ENCODE measurements around the gene DAB1. TPM values are rescaled to one million over a fixed set of nuclear protein-coding genes. Genes with fewer than 3 reads are reported as not detected.

Gene DAB1
- total RNA-seq, 4 donors from 2014 or later, result 0.22 TPM; not detected in 3

DNA sequence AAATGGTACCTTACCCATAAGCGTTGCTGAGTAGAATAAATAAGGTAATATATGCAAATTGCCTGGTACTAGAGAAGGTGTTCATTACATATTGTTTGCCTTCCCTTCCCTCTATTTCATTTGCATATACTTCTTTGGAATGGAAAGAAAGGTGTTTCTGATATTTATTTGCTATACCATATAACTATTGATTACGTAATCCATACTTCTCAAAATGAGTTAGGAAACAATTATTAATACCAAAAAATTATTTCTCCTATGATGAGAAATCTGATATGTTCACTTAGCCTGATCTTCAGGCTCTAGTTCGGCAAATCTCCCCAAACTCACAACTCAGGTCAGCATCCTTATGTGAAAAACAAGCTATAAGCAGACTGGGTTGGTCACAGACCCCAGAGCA is 119.3 kb downstream of the DAB1 start:
- Histone ChIP-seq H3K4me3 (no peak overlapping the region), H3K9me3 (no peaks in the 10 kb centered on the region), H3K36me3 (no peaks in the 10 kb centered on the region), H3K27me3 (no peaks in the 10 kb centered on the region), H3K27ac (no peak overlapping the region), H3K4me1 (no peaks in the 10 kb centered on the region)
- DNase-seq, result no peak
- intact Hi-C loops (cut with DNase I; ENCODE audit: low total_unique reads), result no loop called here
- in situ Hi-C loops (cut with MboI; ENCODE audit: low sequenced_read_pairs in 4 of 4), result no loop called here
- TF ChIP-seq POLR2A (IDR thresholded peaks at IDR 0.05), result no peak
- TF ChIP-seq, protein P1, sequence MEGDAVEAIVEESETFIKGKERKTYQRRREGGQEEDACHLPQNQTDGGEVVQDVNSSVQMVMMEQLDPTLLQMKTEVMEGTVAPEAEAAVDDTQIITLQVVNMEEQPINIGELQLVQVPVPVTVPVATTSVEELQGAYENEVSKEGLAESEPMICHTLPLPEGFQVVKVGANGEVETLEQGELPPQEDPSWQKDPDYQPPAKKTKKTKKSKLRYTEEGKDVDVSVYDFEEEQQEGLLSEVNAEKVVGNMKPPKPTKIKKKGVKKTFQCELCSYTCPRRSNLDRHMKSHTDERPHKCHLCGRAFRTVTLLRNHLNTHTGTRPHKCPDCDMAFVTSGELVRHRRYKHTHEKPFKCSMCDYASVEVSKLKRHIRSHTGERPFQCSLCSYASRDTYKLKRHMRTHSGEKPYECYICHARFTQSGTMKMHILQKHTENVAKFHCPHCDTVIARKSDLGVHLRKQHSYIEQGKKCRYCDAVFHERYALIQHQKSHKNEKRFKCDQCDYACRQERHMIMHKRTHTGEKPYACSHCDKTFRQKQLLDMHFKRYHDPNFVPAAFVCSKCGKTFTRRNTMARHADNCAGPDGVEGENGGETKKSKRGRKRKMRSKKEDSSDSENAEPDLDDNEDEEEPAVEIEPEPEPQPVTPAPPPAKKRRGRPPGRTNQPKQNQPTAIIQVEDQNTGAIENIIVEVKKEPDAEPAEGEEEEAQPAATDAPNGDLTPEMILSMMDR (IDR thresholded peaks at IDR 0.05 in 4 of 5, conservative IDR thresholded peaks at IDR 0.05 in 1 of 5), result no peak
- no peak for ATAC-seq

DNA sequence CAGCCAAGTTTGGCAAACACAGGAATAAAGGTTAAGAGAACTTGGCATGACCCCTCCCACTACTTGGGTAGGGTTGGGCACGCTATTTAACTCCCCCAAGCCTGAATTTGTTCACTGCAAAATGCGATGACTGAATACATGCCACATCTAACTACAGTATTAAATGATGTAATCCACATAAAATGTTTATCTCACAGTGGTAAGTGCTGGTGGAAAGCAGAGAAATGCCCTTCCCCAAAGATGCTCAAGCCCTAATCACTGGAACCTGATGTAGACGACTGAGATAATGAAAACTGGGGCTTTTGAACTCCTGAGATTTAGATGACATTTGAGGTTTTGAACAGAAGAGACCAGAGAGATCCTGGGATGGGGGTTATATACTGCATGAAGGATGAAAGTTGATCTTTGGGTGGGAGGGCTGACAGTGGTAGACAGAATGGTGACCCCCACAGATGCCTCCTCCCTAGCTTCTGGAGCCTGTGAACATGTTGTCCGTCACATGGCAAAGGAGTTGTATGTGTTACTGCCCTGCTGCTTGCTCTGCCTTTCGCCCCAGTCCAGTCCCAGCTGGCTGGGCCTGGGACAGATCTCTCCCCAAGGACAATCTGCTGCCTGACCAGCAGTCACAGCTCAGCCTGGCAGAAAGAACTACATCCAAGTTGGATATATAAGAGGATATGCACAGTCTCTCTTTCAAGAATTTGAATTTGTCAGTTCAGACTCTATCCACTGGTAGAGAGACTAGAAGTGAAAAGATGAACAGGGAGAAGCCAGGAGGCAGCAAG is 120.9 kb downstream of the DAB1 start:
- ATAC-seq, result no peak
- in situ Hi-C loops (cut with MboI; ENCODE audit: low sequenced_read_pairs in 4 of 4), result no loop called here

DNA sequence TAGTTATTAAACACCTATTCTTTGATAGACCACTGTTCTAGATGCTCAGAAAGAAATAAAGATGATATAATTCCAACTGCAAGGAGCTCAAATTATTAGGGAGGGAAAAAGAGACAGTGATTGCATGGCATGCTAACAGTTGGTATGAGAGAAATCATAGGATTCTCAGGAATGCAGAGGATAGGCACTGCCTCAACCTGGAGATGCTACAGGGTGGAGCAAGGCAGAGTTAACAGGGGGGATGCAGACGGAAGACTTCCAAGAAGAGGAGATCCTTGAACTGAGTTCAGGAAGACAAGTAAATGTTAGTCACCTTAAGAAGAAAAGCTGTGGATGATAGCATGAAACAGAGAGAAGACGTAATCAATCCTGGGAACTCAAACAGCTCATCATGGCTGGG is 123.7 kb downstream of the DAB1 start:
- H3K27ac ChIP-seq, result no peak overlapping the region
- no peaks in the 10 kb centered on the region for H3K4me1 ChIP-seq
- no peak for ATAC-seq
- H3K36me3 ChIP-seq, result no peaks in the 10 kb centered on the region
- H3K9me3 ChIP-seq, result no peaks in the 10 kb centered on the region
- DNase-seq, result no peak
- no peak for TF ChIP-seq POLR2A (IDR thresholded peaks at IDR 0.05)
- TF ChIP-seq, protein P1 (IDR thresholded peaks at IDR 0.05 in 4 of 5, conservative IDR thresholded peaks at IDR 0.05 in 1 of 5), result no peak
- in situ Hi-C loops (cut with MboI; ENCODE audit: low sequenced_read_pairs in 4 of 4), result no loop called here
- H3K27me3 ChIP-seq, result no peaks in the 10 kb centered on the region
- no peak overlapping the region for H3K4me3 ChIP-seq
- intact Hi-C loops (cut with DNase I; ENCODE audit: low total_unique reads), result no loop called here

More for the DNA sequence above, 120.9 kb downstream of the DAB1 start:
- H3K36me3 ChIP-seq, result no peaks in the 10 kb centered on the region
- no peak for DNase-seq
- H3K27me3 ChIP-seq, result no peaks in the 10 kb centered on the region
- no peak overlapping the region for H3K4me3 ChIP-seq
- H3K9me3 ChIP-seq, result no peaks in the 10 kb centered on the region
- H3K4me1 ChIP-seq, result no peaks in the 10 kb centered on the region
- no peak overlapping the region for H3K27ac ChIP-seq
- intact Hi-C loops (cut with DNase I; ENCODE audit: low total_unique reads), result no loop called here
- TF ChIP-seq, protein P1 (IDR thresholded peaks at IDR 0.05 in 4 of 5, conservative IDR thresholded peaks at IDR 0.05 in 1 of 5), result no peak
- TF ChIP-seq POLR2A (IDR thresholded peaks at IDR 0.05), result no peak

GRCh38 chr1:57296726-57297250 is 127.1 kb downstream of the DAB1 start:
- Histone ChIP-seq H3K9me3 (no peaks in the 10 kb centered on the region), H3K4me1 (no peaks in the 10 kb centered on the region), H3K27me3 (no peaks in the 10 kb centered on the region), H3K27ac (no peak overlapping the region), H3K4me3 (no peak overlapping the region), H3K36me3 (no peaks in the 10 kb centered on the region)
- TF ChIP-seq, protein P1 (IDR thresholded peaks at IDR 0.05 in 4 of 5, conservative IDR thresholded peaks at IDR 0.05 in 1 of 5), result no peak
- no peak for TF ChIP-seq POLR2A (IDR thresholded peaks at IDR 0.05)
- in situ Hi-C loops (cut with MboI; ENCODE audit: low sequenced_read_pairs in 4 of 4), result no loop called here
- no peak for DNase-seq
- no peak for ATAC-seq
- intact Hi-C loops (cut with DNase I; ENCODE audit: low total_unique reads), result no loop called here
